Measurements from ENCODE around the gene PRKCE.

PRKCE gene

GRCh38 chr2:45890819-45891218, 239.3 kb downstream of the PRKCE start:
- no peak for DNase-seq (ENCODE audit: low spot score)

- DNase-seq (ENCODE audit: low spot score) = no peak
These were observed 240.4 kb downstream of the PRKCE start for GRCh38 chr2:45891719-45892424.

DNA sequence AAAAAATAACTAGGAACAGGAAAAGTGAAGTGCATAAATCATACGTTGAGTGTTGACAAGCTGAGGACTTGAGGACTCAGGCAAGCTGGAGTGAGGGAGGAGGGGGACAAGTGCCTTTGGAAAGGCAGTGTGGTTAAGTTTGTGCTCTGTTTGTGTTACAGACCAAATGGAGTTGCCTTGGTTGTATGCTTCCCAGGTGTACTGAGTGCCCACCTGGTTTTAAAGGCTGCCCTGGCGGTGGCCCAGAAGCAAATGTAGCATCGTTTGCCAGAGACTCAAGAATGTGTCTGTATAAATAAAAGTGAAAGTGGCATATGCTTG, 240.9 kb downstream of the PRKCE start:
- no peak for DNase-seq (ENCODE audit: low spot score)

- no peak for DNase-seq (ENCODE audit: low spot score)
These were observed 241.3 kb downstream of the PRKCE start for GRCh38 chr2:45892757-45893156.

DNA sequence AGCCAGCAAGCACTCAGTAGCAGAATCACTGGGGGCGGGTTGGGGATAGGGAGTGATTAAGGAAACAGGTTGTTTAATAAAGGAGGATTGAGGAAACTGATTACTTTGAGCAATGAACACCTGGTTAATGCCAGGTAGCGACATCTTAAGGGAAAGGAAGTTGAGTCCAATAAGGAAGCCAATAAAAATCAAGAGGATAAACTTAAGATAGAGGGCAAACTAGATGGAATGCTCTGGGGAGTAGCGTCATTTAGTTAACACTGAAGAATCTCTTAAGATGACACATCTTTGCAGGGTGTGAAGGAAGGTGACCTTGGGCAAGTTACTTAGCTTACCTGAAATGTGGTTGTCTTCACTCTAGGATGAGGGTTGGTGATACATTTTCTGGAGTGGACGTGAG, 242.7 kb downstream of the PRKCE start:
- DNase-seq (ENCODE audit: low spot score) = no peak

- no peak for DNase-seq (ENCODE audit: low spot score)
These were observed 243.9 kb downstream of the PRKCE start for GRCh38 chr2:45895241-45895861.

DNA sequence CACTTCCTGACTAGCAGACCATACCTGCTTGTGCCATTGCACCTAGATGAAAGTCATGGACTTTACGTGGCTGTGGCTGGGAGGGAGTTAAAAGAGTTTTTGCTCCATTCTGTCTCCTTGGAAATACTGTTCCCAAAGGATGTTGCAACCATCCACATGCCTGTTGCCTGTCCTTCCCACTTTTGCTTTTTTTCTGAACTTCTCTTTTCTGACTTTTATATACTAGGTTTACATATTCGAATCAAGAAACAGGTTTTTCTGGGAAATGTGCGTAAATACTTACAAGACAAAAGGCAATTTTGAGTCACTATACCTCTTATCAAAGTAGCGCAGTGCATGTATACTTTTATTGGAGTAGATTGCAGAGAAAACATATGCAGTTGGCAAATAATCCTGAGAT, 244.8 kb downstream of the PRKCE start:
- DNase-seq (ENCODE audit: low spot score) = no peak

DNA sequence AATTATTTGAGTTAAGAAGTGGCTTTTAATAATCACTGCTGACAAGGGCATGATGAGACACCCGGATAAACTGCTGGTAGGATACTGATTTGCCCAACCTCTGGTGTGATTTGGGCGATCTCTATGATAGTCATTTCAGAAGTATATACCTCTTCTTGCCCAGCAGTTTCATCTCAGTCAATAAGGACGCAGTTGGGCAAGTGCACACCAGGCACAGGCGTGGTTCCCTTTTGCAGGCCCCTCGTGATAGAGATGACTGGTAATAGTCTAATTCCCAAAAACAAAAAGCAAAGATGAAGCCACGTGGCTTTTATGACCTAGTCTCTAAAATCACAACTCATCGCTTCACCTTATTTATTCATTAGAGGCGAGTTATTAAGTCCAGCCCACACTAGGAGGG, 246.4 kb downstream of the PRKCE start:
- no peak for DNase-seq (ENCODE audit: low spot score)

GRCh38 chr2:45898819-45899218, 247.3 kb downstream of the PRKCE start:
- no peak for DNase-seq (ENCODE audit: low spot score)

GRCh38 chr2:45899926-45900325, 248.5 kb downstream of the PRKCE start:
- DNase-seq (ENCODE audit: low spot score) = no peak

GRCh38 chr2:45901468-45902032, 250.1 kb downstream of the PRKCE start:
- DNase-seq (ENCODE audit: low spot score) = no peak

GRCh38 chr2:45902380-45902779, 250.9 kb downstream of the PRKCE start:
- DNase-seq (ENCODE audit: low spot score) = no peak

GRCh38 chr2:45902781-45903375, 251.4 kb downstream of the PRKCE start:
- no peak for DNase-seq (ENCODE audit: low spot score)

DNA sequence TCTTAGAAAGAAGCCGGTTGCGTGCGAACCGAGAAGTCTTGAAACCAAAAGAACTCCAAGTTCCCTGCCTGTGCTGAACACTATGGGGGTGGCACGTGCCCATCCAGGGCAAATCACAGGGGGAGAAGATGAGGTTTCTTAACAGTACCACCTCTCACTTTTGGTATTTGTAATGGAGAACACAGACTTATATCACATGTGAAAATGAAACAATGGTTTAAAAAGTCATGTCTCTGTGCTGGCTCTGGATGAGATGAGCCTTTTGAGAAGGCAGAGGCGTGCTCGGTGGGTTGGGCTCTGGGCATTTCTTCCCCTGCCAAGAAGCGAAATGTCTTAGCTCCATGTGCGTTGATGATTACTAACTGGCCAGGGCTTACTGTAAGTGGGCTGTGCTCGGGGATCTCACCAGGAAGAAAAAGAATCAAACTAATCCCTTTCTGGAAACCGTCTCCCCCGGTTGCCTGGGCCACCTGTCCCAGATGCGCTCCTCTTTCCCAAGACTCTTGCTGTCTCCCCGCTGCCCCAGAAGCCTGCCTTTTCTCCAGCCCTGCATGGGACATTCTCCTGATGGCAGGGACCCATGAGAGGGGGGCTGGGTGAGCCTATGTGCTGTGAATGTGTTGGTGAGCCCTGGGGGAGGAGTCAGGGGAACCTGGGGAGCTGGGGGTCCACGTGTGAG, 252.9 kb downstream of the PRKCE start:
- no peak for DNase-seq (ENCODE audit: low spot score)

DNA sequence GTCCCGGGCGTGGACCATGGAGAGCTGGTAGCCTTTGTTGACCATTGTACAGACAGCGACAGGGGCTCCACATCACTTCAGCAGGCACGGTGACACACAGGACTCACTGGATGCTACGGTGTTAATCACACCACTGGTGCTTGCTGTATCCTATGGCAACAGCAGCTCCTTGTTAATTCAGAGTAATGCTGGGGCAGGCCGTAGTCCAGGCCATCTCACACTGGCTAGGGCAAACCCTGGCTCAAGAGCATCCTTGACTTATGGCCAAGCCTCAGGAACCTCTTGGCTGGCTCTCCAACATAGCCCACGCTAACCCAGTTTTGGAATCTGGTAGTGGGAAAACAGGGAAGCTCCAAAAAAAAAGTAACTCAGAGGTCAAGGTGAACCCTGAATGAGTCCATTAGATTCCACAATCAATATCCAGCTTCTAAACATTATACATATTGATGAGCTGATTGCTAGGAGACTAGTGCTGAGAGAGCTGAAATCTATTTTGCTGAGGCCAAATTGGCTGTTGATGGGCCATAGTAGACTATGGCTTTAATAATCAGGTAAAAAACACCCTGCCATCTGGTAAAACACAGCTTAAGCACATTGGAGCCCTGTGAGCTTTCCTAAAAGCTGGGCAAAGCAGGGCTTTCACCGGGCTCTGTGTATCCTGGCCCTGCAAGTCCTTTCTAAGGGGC, 253.6 kb downstream of the PRKCE start:
- DNase-seq (ENCODE audit: low spot score) = no peak

DNA sequence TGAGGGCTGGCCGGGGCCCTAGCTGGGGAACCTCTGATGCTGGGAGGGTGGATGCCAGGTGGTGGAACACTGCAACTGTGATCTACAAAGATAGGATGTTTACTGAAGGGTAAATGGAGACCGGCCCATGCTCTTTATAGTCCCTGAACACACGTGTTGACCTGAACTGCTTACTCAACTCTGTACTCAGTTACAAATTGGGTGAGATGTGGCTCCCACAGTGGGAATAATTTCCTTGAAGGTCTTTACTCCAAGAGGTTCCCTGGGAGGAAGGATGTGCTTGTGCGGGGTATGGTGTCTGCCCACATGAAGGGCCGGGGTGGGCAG, 254.1 kb downstream of the PRKCE start:
- no peak for DNase-seq (ENCODE audit: low spot score)

GRCh38 chr2:45907592-45907991, 256.1 kb downstream of the PRKCE start:
- DNase-seq (ENCODE audit: low spot score) = no peak

DNA sequence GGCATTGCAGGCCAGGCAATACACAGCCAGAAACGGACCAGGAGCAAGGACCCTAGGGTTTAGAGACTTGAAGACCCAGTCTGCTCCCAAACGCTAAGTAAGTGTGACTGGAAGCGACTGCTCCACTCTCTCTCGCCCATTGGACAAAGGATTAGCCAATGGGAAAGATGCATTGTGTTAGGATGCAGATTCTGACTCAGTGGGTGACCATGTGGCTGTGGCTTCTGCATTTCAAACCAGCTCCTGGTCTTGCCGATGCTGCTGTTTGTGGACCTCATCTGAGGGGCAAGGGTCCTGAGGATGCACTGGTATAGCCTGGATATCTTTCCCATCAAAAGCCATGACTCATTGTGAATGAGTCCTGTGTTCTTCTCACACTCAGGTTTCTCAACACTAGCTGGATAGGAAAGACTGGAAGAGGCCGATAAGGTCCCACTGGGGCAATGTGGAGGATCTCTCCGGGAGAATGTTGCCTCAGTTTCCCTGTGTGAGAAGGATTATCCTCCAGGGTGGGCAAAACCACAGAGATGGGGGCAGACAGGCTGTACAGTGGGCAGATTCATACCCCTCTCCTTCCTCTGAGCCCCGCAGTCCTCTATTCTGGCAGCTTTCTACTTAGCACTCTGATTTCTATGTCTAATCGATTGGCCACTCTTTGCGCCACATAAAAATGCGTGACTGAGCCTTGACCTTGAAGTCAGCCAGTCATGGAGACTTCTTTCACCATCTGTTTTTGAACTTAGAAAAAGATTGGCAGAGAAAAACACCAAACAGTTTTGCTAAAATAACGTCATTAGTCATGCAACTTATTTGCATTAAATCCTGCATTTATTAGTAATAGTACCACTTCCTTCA, 257.1 kb downstream of the PRKCE start:
- no peak for DNase-seq (ENCODE audit: low spot score)

DNA sequence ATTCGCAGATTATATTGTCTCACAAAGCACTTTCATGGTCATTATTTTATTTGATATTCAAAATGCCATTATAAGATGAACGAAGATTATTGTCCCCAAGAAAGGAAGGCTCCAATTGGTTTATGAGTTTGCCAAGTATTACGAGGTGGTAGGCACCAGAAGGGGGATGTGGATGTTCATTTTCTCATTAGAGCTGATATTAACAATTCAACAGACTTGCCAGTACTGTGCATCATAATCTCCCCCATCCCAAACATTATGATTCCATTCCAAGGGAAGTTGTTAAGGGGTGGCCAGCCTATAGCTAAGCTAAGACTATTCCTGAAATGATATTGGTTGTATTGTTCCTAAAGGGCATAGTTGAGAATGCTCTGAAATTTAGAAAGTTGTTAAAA, 257.7 kb downstream of the PRKCE start:
- no peak for DNase-seq (ENCODE audit: low spot score)

DNA sequence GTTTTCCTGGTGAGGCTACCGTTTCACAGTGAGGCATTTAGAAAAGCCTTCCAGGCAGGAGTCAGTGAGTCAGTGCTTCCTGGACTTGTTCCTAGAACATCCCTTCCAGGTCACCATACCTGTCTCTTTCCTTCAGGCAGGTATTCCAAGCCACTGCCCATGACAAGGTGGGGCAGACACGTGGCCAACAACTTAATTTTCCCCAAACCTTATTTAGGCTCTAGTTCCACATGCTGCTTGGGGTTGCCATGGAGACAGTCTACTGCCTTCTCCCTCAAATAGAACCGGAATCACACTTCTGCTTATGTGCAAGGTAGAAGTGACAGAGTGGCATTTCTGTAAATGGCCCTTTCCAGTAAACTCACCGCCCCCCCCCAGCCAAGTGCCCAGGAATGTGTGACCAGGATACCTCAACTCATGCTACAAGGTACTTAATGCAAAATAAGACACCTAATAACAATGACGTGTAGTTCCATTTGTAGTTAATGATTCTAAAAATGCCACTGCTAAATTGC, 258.3 kb downstream of the PRKCE start:
- DNase-seq (ENCODE audit: low spot score) = peak; percentile 72

GRCh38 chr2:45910473-45911060, 259.1 kb downstream of the PRKCE start:
- DNase-seq (ENCODE audit: low spot score) = no peak

All from germinal center (tissue), 1 donor.